Stimulated activated CD8-positive, alpha-beta memory T cell treated with anti-CD3 and anti-CD28 coated beads, Interleukin-7, amount 100 ng/mL, for 24 hours (primary cell): ENCODE results near the gene PCBD1.
A peak's percentile ranks its signal among the peaks of the same experiment; 100 is the strongest.
"Not testable (repeated sequence)": the region's sequence is repeated elsewhere in the genome, so short reads cannot be mapped to it uniquely, and the experiment has no call there.

Source experiments
- DNase-seq: peaks from one replicate; pipeline ENCODE4 v3.0.0-alpha.2; 2020; ENCODE audit warnings: low read depth

The PCBD1 gene

DNA sequence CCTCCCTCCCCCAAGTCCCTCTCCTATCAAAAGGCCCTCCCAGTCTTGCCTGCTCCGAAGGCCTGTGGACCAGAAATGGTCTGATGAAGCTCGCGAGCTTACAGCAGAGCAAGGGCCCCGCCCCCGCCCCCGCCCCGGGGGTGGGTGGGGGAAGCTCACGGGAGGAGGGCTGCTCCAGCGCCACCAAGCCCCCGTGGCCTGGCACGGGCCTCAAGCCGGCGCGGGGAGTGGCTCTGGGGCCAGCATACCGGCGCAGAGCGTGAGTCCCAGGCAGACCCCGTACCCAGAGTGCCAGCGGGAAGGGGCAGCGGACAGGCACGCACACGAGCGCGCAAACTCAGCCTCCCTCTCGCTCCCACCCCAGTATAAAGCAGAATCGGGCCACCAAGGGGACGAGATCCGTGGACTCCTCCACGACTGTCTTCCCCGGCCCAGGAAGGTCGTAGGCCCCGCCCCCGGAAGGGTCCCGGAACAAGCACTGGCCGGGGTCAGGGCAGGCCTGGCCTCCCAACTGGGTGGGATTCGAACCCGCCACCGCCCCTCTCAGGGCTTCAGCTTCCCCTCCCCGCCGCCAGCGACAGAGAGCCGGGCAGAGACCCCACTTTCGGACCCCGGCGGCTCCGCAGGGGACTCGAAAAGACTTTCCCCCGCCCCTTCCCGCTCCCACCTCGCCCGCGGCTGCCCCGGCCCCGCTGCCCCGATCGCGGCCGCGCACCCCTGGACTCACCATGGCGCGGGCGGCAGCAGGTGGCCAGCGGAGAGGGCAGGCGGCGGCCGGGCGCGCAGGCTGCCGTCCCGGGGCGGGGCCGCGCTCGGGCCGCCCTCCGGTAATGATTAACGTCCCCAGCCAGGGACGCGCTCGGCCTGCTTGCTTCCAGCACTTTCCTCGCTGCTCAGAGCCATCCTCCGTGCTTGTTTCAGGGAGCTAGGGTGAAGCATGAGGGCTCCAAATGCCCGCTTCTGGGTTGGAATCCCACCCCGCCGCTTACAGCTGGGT is at the start of gene PCBD1:
PCBD1 (minus strand) TSS at position 762 of the 997 bp plus-strand sequence; CDS start at position 730, 32 bp downstream.
- peak; percentile 30 for DNase-seq

DNA sequence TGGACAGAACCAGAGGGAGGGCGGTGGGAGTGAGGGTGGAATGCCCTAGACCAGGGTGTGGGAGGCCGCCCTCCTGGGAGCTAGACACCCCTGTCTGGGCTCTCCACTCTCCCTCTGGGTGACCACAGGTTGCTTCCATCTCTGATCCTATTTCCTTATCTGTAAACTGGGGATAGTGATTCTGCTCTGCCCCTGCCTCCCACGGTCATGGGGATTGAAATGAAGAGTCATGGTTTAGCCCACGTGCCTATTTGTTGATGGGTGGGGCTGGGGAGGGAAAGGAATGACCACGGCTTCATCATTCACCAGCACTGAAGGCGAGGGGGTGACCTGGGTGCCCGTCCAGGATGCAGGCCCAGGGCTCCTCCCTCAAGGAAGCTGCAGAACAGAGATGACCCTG is 49.3 kb upstream of the PCBD1 start:
- DNase-seq = no peak

DNA sequence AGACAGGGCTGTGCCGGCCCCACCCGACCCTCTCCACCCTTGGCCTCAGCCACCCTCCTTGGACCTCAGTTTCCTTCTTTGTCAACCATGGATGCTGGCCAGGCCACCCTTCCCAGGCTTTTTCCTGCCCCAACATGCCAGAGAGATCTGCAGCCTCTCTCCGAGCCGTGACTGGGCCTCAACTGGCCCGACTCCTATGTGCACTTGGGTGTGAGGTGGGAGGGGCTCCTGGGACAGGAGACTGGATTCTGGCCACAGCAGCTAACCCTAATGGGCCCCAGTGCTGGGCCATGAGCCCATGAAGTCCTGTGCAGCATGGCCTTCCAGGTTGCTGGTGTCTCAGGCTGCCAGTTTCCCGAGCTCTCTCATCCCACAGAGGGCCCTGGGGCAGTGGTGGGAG is 47.7 kb upstream of the PCBD1 start:
- DNase-seq = no peak

DNA sequence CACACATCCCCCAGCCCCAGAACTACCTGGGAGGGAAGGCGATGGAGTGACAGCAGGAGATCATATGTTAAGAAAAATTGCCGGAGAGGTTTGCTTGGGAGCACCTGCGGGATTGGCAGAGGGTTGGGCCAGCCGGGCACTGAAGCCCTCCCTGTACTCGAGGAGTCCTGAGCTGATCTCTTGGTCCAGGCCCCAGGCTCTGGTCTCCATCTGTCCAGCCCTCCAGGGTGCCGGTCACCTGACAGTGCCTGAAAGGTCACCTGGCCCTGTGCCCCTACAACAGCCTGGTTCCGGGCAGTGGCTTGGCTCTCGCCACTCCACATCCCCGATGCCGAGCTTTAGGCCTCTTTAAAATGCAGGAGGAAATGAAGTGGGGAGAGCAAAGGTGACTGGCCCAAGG is 47.3 kb upstream of the PCBD1 start:
- no peak for DNase-seq

DNA sequence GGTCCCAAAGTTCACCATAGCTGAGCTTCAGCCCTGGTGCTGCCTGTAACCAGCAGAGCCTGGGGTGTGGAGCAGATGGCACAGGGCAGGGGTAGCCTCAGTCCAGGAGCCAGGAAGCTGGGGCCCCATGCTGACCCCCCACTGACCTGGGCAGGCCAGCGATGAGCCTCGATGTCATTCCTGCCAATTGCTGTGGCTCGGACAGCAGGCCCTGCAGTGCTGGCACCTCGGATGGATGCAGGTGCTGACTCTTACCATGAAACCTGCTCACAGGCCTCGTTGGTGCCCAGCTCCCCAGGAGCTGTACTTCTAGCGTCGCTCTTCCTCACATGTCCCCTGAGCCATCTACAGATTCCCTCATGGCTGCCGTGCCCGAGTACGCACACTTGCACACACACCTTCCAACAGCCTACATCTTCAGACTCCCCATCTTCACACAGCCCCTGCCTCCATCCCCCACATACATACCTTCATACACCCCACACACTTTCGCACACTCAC is 46.8 kb upstream of the PCBD1 start:
- DNase-seq = no peak

DNA sequence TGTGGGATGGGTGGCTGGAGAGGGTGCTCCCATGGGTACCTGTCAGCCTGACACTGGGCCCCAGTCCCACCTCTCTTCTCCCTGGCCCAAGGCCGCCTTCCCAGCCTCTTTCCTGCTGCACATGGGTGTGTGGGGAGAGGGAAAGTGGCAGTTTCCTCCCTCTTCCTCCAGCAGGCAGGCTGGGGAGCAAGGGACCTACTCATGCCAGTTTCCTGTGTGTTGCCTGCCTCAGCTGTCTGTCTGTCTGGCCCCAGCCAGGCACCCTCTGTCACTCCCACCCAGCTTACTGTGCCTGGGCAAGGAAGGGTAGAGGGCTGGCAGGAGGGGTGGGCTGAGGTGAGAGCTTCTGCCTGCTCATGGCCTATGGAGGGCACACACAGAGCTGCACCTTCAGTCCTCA is 46.3 kb upstream of the PCBD1 start:
- DNase-seq = no peak

DNA sequence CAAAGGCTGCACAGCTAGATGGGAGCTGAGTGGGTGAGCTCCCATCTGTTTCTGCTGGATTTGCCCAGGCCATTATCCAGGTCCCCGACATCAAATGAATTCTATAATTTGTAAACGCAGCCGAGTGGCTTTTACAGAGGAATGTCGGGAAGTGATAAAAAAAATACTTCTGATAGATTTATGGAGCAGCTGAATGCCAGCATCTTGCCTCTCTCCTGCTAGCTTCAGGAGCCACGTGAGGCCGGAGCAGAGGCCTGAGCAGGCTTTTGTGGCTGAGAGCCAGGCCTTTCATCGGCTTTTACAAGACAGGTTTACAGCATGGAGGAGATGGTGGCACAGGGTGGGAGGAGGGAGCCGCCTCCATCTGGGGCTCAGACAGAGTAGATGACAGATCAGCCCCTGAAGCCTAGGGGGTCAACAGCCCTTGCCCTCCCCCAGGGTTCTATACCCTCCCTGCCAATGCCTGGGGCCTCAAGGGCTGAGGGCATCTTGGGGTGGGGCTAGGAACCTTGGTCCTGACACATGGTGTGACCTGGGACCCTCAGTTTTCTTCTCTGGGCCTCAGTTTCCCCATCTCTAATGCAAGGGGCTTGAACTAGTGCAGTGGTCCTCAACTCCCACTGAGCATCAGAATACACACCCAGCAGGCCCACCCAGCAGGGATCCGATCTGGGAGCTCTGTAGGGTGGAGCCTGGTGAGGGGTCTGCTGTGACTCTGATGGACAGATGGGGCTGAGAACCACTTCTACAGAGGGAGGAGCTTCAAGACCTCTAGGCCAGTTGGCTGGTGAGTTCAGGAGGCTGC is 44.2 kb upstream of the PCBD1 start:
- no peak for DNase-seq

DNA sequence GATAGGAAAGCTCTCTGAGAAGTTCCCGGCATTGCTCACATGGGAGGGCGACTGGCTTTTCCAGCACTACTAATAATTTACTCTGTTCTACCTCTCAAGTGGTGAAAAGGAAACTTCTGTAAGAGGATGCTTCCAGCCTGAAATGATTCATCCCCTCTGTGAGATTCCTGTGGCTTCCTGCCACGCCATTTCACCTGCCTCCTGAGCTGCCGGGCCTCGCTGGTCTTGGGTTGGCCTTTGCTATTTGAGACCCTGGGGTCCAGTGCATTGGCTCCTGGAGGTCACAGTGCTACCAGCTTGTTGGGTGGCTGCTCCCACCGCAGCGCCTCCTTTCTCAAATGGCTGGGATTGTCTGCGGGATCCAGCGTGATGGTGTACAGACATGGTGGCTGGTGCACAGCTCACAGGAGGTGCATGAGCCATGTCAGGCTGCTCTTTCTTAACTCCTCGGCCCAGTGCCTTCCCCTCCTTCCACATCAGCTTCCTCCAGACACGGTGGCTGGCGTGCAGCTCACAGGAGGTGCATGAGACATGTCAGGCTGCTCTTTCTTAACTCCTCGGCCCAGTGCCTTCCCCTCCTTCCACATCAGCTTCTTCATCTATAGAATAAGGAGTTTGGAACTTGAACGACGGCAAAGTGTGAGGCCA is 42.9 kb upstream of the PCBD1 start:
- DNase-seq = no peak

DNA sequence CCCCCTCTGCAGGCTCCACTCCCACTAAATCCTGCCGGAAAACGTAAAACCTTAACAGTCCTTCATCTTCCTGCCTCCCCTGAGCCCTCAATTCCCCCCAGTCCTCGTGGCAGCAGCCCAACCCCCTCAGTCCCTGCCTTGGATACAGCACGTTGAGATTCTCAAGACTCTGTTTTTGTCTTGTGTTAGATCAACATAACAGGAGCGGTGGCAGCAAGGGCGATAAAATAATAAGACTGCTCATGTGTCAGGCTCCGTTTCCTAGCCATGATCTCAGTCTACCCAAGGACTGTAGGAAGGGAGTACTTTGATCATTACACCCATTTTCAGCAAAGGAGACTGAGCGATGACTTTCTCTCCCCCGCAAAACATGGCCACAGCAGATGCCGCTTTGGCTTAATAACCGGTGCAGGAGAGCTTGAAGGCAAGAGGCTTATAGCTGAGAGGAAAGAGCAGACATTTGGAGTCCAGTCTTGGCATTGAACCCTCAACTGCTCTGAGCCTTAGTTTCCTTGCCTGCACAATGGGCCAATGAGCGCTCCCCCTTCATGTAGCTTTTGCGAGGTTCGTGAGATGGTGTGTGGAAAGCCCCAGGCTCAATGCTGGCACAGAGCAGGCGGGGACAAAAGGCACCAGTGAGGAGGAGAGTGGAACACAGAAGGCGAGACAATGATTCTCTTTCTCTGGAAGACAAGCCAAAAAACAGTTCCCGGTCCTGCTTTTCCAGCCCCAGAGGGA is 42.1 kb upstream of the PCBD1 start:
- DNase-seq = no peak

DNA sequence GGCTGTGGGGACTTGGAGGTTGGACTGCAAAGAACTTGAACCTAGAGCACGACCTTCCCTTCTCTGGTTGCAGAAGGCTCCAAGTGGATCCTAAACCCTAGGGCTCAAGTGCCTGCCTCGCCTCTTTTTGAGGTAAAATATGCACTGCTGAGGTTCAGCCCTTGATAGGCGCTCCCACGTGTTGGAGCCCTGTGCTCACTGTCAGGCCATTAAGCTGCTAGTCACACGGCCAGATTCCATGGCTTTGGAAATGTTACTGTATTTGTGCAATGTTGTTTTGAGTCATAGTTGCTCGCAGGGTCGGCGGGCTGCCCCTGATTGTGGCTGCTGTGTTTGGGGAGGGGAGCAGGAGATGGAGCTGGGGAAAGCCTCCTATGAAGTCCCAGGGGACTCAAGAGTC is 39.8 kb upstream of the PCBD1 start:
- no peak for DNase-seq

DNA sequence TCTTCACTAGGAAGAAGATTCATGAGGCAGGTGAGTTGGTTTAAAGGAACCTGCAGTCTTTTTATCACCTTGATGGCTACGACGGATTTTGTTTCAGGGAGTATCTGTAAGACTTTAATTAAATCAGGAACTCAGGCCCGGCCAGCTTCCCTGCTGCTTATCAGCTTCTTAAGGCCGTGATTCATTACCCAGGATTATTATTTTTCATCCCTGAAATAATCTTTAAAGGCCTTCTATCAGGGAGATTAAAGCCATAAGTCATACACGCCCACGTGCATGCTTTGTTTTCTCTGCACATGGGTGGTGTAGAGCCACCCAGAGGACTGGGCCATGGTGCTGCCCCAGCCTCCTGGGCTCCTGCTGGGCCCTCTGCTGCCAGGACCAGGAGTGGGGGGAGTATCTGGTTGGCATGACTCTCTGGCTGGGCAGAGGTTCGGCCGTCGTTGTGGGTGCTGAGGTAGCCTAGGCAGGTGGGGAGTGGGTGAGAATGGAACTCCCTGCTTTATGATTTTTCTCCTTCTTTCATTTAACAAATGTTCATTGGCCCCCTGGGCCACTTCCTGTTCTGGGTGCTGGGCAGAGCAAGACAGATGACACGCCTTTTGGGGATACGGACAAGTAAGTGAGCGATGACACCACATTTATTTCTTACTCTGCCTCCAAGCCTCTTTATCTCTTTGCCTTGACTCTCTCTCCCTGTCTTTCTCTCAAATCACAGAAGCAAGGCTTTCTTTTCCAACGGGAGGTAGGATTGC is 39.0 kb upstream of the PCBD1 start:
- DNase-seq = no peak

DNA sequence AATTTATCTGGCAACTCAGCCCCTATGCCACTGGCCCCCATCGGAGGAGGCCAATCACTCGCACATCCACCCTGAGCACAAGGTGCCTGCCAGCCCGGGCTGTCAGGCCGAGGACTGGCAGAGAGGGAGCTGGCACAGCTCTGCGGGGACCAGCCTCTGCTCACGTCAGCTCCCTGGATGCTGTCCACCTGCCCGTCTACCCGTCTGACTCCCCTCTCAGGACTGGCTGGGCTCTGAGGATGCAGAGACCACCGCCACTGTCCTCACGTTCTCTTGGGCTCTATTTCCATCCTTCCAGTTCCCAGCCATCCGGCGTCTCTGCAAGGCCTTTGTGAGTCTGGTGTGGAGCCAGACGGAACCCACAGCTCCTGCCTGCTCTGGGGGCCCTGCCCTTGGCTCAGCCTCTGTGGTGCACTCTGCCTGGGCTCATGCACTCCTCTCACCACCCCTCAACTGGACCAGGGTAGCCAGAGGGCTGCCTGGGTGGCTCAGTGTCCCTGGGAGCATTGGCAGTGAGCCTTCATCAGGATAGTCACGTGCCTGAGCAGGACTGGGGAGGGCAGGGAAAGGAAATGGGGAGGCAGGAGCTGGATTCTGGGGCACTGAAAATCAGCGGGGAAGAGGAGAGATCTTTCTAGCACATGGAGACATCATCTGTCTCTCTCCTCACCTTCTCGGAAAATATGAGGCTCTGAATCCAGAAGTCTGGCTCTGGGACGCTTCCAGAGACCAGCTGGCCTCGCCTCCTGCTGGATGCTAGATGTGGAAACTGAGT is 38.0 kb upstream of the PCBD1 start:
- DNase-seq = no peak

DNA sequence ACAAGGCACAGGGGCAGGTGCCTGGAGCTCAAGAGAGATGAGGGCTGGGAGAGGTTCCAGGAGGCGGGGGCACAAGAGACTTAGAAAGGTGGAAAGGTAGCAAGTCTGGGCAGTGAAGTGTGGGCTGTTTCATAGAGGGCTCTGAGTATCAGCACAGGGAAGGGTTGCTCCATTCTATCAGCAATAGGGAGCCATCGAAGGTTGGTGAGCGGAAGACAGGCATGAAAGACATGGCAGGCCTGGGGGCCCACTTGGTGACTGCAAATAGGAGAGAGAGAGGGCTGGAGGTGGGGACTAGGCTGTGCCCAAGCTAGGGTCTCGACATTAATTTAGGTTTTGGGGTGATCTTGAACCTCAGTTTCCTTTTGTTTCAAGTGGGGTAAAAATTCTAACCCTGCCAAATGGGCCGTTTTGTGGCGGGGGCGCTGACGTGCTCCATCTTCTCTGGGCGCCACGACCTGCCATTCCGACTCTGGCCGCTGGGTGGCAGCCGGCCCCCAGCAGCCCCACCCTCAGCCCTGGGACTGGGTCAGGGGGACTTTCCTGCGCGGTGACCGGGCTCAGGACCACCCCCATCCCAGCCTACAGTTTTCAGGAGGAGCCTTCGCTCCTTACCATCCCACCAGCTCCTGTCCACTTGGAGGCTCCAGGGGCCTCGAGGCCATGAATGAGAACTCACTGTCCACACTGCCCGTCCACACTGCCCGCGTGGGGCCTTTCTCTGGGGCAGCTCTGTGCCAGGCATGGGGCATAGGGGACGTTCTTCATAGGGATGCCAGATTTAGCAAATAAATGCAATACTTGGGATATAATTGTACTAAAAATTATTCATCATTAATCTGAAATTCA is 37.2 kb upstream of the PCBD1 start:
- peak; percentile 30 for DNase-seq

DNA sequence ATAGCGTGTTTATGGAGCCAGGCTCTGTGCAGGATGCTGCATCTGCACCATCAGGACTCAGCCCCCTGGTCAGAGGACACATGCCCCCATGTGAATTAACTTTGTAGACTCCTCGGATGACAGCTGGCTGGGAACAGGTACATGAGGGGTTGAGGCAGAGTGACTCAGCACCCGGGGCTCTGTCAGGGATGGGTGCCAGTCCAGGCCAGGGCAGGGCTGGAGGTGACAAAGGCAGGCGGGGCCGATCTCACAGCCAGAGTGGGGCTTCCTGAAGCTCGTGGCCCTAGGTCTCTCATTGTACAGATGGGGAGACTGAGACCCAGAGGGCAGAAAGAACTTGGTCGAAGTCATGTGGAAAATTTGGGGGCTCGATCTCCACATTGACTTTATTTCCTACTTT is 35.3 kb upstream of the PCBD1 start:
- no peak for DNase-seq

DNA sequence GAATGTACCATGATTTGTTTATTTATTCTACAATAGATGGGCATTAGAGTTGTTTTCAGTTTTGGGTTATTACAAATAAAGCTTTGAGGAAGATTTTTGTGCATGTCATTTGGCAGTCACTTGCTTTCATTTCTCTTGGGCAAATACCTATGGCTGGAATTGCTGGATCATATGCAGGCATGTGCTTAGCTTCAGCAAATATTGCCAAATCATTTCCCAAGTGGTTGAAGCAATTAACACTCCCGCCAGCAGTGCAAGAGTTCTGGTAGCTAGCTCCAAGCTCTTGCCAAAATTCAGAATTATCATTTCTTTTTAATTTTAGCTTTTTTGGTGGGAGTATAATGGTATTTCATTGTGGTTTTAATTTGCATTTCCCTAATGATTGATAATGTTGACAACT is 32.9 kb upstream of the PCBD1 start:
- DNase-seq = no peak

DNA sequence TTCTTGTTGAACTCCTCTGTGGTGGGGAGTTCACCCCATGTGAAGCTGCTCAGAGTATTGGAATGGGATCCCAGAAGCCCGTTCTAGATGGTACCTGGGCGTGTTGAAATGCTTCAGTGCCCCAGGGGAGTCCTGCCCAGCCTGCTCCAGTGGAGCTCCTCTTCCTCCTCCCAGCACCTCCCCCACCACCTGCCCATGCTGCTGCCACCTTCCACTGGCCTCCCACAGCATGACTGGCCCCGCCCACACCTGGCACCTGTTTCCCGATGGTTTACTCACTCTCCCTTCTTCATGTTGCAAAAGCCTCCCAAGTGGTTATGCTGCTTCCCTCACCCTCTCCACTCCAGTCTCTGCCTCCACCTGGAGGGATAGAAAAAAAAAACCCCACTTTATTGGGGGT is 32.2 kb upstream of the PCBD1 start:
- no peak for DNase-seq

DNA sequence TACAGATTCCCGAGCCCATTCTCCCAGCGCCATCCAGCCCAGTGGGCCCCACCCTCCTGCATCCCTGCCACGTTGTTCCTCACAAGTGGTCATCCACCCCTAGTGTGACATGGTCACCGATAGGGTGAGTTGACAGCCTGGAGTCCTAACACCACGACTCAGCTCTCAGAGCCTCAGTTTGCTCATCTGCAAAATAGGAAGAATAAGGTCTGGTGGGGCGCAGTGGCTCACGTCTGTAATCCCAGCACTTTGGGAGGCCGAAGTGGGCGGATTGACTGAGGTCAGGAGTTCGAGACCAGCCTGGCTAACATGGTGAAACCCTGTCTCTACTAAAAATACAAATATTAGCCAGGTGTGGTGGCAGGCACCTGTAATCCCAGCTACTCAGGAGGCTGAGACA is 31.5 kb upstream of the PCBD1 start:
- not testable (repeated sequence) for DNase-seq

DNA sequence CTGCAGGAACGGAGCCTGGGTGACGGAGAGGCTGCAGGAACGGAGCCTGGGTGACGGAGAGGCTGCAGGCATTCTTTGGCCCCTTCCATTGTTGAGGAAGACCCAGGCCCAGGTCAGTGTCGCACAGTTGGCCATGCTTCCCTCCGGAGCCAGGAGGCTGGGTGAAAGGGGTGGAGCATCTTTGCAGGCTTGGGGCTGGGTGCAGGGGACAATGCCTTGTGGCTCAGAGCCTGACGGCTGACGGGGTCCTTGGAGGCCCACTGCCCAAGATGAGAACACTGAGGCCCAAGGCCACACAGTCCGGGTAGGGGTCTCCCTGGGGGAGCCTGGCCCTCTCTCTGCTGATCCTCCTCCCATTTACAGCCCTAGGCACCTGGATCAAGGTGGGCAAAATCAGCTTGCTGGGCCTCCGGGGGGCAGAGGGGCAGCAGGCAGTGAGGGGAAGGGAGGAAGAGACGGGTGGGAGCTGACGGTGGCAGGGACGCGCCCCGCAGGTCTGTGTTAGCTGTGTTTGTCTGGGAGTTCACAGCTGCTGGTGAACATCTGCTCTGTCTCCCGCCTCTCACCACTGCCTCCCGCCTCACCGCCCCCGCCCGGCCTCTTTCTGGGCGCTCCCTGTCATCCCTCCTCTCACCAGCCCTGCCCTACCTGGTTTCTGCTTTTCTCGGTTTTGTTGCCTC is 30.6 kb upstream of the PCBD1 start:
- DNase-seq = no peak

DNA sequence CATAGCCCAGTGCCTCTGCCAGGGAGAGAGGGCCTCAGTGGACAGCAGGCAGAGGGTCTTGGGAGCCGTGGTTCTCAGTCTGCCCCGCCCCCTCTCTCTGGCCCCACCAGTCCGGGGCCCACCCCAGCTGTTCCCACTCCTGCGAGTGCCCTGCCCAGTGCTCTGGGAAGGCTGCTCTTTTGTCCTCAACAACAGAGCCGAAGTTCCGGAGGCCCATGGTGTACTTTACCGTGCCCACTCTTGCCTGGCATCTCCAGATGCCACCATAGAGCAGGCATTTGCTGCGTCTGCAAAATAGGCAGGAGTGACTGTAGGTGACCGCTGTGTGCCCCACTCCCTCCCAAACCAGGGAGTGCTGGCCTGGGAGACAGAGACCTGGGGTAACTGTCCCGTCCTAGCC is 29.3 kb upstream of the PCBD1 start:
- DNase-seq = no peak
